HG03060 (cell line): ENCODE results near the gene CDH4.

Source experiments
- ATAC-seq: cut with Tn5 transposase; IDR thresholded peaks from one replicate; pipeline ENCODE4 v1.9.1; 2021; ENCODE audit warnings: low read depth, moderate number of reproducible peaks; ENCODE audit not compliant: unreplicated experiment

Gene CDH4

DNA sequence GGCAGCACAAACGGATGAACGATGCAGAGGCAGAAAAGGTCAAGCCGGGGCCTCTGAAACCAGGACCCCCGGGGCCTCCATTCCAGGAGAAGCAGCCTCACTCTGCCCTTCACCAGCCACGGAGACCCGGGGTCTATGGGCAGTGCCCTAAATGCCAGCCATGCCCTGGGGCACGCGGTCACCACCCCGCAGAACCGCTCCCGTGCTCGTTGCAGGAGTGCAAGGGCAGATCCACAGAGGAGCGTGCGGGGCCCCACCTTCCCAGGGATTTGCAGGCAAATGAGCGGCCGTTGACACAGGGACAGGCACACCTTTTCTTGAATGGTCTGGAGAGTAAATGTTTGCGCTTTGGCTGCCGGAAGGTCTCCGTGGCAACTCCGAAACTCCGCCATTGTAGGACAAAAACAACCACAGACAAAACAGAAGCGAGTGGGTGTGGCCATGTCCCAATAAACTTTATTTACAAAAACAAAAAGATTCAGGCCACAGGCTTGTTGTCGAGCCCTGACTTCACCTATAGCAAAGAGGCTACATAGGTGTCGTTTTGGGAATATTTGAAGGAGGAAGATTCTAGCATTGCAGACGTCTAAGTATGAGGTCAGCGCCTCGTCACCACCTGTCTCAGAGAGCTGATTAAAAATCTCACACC lies 650.3 kb downstream of the CDH4 start:
- ATAC-seq, result no peak

DNA sequence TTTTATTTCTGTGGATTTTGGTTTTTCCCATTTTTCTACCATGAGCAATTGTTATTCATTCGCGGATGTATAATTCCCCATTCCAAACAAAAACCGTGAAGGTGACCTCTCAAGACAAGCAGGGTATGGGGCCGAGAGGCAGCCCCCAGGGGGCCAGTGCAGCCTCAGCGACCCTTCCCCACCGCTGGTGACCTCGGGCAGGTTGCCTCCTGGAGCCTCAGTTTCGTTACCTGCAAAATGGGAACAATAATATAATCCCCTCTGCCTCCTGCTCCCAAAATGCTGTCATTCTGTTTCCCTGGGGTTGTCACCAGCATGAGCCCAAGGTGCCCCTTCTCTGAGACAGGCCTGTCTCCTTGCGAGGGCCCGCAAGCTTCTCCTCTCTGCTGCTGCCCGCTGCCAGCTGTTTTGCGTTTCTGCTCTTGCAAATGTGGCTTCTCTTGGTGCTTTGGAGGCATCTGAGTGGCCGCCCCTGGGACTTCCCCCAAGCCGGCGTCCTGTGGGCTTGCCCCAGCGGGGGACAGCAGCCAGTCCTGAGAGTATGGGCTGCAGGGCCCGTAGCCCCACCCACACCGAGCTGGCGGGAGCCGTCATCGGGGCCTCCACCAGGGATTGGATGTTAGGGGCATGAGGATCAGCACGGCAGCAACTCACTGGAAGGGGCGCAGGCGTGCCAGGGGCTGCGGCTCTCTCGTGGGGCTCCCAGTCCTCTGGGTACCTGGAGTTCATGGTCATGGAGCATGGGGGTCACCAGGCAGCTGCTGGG lies 651.7 kb downstream of the CDH4 start:
- ATAC-seq, result no peak

DNA sequence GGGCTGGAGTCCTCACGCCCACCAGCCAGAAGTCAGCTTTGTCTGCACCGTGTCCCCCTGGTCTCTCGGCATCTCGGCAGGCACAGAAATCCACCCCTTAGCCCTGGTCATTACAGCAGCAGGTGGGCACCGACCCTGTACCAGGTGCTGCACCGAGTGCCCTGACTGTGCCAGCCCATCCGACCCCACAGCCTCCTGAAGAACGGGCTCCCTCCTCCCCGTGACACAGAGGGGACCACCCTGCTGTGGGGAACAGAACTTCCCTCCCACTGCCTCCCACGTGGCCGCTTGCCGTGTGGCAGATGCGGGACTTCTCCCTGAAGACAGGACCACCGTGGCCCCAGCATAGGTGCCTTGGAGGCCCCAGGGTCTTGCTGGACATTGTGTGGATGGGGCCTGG lies 652.4 kb downstream of the CDH4 start:
- no peak for ATAC-seq

DNA sequence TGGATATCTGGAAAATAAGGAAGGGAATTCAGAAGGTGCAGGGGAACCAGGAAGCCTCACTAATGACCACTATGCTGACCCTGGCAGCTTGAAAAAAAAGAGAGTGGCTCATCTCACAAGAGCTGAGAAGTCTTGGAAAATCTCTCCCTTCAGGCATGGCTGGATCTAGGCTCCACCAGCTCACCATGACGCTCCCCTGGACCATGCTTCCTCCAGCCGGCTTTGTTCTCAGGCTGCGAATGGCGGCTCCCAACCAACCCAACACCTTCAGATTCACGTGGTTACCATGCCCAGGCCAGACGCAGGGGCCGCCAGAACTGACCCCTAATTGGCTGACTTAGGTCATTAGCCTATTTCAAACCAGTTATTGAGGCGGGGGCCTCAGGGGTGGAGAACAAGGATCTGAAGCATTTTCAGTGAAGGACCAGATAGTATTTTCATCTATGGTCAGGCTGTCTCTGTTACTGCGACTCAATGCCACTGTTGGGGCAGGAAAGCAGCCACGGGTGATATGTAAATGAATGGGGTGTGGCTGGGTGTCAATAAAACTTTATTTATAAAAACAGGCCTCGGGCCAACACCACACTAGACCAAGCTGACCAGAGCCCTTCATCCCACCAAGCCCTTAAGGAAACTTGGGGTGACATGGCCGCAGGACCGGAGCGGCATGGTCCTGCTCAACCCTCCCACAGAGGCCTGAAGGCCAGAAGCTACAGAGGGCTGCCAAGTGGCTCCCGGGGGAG lies 653.9 kb downstream of the CDH4 start:
- no peak for ATAC-seq

DNA sequence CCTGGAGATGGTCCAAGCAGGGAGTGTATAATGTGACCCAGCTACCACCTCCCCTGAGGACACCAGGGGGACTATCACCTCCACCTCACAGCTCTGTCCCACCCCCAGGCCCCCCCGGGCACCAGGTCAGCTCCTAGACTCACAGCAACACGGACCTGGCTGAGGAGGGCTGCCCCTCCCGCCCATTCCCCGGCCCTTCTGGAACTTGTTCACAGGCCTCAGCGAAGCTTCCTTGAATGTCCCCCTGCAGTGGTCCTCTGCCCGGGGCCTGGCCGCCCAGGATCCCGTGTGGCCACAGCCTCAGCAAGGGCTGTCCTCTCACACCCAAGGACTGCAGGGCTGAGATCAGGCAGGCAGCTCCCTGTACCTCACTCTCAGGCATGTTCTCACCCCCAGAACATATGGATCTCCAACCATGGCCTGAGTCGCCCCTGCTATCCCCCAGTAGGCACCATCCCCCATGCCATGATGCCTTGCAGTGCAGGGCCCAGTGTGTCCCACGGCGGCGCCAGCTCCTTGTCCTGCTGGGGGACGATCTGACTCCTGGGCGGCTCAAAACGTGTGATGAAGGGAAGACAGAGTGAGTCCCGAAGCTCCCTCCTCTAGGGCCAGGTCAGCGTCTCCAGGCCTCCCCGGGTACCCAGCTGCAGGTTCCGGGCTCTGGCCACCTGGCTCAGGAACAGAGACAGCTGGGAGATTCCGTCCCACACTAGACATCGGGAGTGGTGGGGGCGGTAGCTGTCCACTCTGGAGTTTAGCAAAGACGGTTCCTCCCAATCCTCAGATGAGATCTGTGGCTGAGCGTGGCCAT lies 655.2 kb downstream of the CDH4 start:
- ATAC-seq, result no peak

DNA sequence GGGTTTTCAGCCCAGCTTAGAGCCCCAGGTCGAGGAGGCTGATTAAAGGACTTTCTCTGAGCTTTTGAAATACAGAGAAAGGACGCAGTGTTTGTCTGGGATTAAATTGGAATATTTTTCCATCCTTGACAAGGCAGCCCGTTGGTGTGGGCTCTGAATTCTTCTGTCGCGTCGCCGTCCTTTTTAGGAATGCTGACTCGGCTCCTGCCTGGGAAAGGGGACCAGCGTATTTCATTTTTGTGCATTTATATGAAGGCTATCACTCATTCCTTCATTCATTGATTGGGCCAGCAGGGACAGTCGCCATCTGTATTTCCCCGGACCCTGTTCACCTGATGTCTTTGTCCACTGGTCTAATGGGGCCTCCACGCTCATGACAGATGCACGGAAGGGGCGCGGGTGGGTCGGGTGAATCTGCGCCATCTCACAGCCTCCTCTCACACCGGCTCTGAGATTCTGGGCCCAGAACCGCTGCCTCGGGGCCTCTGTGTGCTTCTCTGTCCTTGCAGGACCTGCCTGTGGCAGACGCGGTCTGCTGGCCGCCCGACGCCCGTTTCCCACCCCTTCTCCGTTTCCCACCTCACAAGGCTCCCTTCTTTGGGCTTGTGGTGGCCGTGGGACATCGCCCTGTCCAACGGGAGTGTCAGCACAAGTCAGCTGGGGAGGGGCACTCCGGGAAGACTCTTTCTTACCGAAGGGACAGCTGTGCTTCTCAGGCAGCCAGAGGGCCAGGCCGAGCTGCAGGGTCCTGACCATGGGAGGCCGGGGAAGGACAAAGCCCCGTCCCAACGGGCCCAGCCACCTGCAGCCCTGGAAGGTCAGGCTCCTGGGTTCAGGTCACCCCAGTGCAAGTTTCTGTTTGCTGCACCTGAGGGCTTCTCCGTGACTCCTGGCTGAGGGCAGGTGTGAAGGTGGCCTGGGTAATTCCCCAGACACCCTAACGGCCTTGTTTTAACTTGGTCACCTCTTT lies 656.3 kb downstream of the CDH4 start:
- ATAC-seq, result no peak

DNA sequence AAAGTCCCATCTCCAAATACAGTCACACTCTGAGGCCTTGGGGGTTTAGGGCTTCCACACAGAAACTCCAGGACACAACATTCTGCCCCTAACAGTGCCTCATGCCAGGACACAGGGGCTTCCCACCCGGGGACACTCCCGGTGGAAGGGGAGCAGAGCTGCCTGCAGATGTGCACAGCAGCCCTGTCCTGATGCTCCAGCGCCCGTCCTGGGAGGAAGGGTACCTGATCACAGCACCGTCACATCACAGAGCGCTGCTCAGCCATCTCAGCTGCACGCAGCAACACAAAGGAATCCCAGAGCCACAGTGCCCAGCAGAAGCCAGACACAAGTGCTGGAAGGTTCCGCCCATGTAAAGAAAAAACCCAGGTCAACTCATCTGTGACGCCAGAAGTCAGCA lies 657.0 kb downstream of the CDH4 start:
- ATAC-seq, result no peak

DNA sequence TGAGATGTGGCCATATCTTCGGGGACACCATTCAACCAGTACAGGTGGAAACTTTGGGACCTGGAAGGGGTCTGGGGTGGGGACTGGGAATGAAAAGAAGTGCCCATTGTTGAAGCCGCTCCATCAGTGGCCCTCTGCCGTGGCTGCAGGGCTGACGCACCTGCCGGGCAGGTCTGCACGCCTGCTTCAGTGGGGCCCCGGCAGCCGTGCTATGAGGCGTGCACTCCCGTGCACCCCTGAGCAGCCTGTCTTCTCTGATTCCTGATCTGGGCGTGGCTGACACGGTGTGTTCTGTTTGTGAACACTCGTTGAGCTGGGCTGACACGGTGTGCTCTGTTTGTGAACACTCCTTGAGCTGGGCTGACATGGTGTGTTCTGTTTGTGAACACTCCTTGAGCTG lies 657.8 kb downstream of the CDH4 start:
- no peak for ATAC-seq

DNA sequence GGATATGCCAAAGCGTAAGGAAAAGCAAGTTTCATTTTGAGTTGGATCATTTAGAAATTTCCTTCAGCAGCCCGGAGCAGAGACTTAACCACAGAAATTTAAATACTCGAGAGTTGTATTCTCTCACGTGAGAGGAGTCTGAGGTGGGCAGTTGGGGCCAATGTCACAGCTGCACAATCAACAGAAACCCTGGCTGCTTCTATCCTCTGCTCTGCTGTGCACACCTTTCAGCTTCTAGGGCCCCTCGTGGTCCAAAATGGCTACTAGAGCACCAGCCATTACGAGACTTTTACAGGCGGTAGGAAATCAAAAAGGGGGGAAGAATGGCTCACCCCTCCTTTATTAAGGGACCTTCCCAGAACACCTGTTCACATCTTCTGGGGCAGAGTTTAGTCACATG lies 659.8 kb downstream of the CDH4 start:
- no peak for ATAC-seq

DNA sequence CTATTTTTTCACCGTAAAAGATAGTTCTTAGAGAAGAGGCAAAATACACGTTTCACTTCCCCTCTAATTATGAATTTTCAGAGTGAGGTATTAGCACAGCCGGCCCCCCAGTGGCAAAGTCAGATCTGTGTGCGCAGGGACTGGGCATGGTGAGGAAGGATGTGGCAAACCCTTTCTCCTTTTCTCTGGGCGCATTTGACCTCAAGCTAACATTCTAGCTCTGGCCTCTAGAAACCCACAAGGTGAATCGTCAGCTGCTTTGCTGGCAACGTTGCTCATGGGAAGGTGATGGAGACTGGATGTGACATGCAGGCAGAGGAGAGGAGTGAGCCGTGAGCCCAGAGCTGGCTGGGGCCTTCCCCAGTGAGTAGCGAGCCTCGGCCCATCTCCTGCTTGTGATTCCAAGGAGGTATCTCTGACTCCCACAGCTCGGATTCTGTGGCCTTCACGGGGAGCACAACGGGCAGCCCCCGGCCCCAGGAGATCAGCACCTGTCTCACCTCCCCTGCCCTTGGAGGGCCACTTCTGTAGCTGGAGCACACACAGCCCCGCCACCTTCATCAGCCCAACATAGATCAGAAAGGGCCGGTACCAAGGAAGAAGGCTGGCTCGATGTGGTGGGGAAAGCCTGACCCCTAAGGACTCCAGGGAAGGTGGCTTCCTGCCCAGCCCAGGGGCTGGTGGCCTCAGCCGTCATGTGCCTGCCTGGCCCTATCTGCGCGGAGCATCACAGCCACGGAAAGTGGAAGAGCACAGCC lies 660.8 kb downstream of the CDH4 start:
- ATAC-seq, result no peak

DNA sequence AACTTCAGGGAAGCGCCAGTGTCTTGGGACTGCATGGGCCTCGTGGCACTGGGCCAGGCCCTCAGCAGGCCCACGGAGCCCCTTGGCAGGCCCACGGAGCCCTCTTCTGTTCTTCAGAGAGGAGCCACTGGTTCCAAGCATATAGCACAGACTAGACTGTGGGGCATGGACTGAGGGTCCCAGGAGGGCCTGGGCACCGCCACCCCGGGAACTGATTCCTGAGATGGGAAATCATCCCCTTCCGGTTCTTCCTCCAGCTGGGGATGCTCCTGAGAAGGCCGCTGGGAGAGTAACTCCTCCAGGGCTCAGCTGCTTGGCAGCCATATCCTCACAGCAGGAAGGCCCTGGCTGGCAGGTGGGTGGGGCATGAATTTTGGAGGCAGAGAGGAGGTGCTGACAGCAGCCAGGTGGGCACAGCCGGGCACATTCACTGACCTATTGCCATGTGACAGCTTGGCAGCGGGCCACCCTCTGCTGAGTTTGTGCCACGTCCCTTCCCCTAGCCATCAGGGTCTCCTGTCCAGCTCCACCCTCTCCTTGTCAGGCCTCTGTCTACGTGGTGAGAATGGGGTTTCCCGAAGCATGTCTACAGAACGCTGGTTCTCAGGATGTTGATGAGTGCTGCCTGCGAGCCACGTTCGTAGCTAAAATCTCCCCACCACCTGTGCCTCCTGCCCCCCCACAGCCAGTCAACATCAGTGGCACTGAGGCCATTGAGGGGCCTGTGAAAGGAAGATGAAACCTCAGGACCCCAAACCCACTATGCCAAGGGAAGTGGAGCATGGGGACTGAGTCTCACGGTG lies 661.6 kb downstream of the CDH4 start:
- no peak for ATAC-seq

DNA sequence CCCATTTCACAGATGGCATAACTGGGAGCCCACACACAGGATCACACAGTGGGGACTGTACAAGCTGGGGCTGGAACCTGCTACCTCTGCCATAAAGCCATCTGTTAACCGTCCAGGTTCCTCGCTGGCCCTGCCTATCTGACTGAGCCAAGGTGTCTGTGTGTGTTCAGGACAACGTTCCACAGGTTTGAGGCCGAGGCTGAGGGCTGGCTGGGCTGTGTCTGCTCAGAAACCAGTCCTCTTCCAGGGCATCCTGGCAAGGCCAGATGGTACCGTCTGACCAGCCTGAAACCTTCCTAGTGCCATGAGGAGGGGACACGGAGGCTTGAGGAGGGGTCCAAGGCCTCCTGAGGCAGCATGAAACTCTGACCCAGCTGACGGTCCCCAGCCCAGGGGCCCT lies 663.0 kb downstream of the CDH4 start:
- ATAC-seq, result no peak

DNA sequence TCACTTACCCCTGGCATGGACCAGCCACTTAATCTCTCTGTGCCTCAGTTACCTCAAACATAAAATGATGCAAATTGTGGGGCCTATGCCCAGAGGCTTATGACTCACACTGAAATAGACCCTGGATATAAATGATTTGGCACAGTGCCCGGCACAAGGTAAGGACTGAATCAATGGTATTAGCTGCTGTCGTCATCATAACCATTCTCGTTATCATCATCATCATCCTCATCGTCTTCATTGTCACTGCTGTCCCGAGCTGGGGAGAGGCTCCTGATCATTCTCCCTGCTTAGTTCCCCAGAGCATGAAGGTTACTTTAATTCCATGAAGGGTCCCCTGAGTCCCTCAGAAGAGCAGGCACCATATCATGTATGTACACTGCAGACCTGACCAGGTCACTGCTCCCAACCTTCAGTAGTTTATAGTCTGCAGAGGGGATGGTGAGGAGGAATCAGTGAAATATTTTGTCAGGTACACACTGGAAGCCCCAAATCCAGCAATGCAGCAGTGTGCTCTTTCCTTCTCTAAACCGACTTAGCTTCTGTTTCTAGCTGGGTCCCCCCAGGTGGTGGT lies 664.3 kb downstream of the CDH4 start:
- no peak for ATAC-seq

DNA sequence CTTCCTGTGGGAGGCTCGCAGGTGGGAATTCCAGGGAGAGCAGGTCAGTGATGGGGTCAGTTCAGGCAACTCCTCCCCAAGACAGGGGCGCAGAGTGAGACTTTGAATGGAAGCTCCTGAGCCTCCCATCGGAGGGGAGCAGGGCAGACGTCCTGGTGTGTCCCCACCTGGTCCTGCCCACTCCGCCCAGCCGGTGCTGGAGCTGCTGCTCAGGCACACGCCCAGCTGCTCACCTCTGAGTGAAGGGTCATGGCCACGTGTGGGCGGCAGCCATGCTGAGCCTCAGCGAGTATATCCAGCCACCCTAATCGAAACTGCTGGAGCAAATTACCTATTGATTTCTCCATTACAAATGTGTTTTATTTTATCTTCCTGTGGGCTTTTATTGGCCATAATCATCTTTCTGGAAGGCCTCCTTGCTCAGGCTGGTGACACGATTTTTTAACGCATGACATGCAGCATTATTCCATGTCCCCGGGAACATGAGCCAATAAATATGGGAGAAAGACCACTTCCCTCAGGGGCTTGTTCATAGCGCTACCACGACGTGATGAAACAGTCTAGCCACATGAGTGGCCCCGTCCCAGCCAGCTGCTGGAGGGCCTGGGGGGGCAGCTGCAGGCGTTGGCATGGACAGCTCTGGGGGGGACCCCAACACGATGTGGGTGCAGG lies 665.5 kb downstream of the CDH4 start:
- ATAC-seq, result no peak

DNA sequence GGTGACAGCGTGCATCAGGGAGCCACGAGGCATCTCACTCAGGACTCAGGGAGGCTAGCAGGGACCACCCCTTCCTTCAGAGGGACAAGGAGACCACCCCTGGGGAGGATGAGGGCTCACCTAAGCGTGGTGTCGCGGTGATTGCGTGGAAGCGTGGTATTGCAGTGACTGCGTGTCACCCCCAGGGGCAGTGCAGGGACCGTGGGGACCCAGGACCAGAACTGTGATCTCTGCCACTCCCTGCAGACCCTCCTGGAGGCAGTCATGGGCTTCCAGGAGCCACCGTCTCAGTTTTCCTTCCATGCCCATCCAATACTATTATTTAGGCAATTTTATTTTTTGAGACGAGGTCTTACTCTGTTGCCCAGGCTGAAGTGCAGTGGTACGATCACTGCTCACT lies 666.5 kb downstream of the CDH4 start:
- no peak for ATAC-seq

DNA sequence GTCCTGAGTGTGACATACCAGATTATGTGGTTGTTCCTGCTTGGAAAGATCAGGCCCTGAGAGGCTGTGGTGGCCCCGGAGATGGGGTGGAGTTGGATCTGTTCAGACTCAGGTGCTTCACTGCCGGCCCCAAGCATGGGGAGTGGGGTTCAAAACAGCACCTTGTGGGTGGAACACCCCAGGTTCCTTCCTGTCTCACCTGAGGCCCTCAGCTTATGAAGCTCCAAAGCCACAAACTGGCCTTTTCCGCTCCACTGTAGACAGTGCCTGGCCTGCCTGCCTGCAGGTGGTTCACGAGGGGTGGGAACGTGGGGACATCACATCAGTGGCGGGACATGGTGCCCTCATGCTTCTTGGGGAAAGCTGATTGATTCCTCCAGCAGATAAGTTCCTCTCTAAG lies 667.2 kb downstream of the CDH4 start:
- ATAC-seq, result no peak

DNA sequence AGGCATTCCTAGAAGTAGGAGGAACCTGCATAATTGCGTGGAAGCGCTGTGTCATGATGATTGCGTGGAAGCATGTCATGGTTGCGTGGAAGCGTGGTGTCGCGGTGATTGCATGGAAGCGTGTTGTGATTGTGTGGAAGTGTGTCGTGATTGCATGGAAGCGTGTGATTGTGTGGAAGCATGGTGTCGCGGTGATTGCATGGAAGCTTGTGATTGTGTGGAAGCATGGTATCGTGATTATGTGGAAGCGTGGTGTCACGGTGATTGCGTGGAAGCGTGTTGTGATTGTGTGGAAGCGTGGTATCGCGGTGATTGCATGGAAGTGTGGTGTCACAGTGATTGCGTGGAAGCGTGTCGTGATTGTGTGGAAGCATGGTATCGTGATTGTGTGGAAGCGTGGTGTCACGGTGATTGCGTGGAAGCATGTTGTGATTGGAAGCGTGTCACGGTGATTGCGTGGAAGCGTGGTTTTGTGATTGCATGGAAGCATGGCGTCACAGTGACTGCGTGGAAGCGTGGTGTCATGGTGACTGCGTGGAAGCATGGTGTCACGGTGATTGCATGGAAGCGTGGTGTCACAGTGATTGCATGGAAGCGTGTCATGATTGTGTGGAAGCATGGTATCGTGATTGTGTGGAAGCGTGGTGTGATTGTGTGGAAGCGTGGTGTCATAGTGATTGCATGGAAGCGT lies 667.8 kb downstream of the CDH4 start:
- ATAC-seq, result no peak
